ENCODE data around the gene SLC7A7.

DNA sequence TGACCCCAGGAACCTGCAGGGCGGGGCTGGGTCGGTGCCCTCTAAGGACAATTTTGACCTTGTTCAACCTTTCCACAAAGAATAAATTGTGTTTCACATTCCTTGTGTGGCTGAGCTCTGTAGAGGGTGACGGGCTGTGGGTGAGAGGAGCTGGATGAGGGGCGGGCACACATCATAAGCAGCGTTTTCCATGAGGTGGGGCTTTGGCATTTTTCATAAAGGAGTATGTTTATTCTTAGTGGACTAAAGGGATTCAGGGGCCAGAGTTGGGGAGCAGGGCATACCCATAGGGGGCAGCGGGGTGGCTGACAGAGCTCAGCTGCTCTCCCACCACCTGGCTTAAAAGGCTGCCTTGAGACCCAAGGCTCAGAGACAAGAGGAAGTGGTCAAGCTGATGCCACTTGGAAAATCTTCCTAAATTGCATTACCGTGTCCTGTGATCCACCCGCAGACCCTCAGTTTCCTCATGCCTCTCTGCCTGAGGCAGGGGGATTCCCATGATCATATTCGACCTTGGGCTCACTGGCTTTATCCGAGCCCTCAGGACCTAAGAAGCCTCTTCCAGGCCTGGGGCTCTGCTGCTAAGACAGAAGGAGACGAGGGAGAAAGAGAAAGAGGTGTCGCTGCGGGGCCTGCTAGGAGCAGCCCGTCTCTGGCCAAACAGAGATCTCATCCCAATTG lies 32.6 kb upstream of the SLC7A7 start:
- TF ChIP-seq, protein P1, sequence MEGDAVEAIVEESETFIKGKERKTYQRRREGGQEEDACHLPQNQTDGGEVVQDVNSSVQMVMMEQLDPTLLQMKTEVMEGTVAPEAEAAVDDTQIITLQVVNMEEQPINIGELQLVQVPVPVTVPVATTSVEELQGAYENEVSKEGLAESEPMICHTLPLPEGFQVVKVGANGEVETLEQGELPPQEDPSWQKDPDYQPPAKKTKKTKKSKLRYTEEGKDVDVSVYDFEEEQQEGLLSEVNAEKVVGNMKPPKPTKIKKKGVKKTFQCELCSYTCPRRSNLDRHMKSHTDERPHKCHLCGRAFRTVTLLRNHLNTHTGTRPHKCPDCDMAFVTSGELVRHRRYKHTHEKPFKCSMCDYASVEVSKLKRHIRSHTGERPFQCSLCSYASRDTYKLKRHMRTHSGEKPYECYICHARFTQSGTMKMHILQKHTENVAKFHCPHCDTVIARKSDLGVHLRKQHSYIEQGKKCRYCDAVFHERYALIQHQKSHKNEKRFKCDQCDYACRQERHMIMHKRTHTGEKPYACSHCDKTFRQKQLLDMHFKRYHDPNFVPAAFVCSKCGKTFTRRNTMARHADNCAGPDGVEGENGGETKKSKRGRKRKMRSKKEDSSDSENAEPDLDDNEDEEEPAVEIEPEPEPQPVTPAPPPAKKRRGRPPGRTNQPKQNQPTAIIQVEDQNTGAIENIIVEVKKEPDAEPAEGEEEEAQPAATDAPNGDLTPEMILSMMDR (IDR thresholded peaks at IDR 0.05) = no peak
- TF ChIP-seq POLR2AphosphoS5 (IDR thresholded peaks at IDR 0.05) = no peak

Data from upper lobe of left lung (tissue), 4 donors.